Brain microvascular endothelial cell (primary cell): ENCODE measurements around the gene GPR119.
"Not testable (repeated sequence)": the region's sequence is repeated elsewhere in the genome, so short reads cannot be mapped to it uniquely, and the experiment has no call there.

Experiments
- DNase-seq: peaks from one replicate; pipeline ENCODE4 v3.0.0-alpha.2; 2020
- H3K27ac ChIP-seq: fragments of 250-450 bp; sonication (Bioruptor Pico); 2 replicates; pipeline ENCODE4 v1.5.1; 2020; ENCODE audit warnings: mild to moderate bottlenecking, moderate library complexity
- H3K27me3 ChIP-seq: fragments of 250-450 bp; sonication (Bioruptor Pico); replicated peaks from 2 replicates; pipeline ENCODE4 v1.5.1; 2020; ENCODE audit warnings: mild to moderate bottlenecking
- H3K36me3 ChIP-seq: fragments of 250-450 bp; sonication (Bioruptor Pico); replicated peaks from 2 replicates; pipeline ENCODE4 v1.5.1; 2020; ENCODE audit warnings: mild to moderate bottlenecking
- H3K4me3 ChIP-seq: 2 replicates; pipeline ENCODE4 v1.5.1; 2011; ENCODE audit warnings: low read depth, mild to moderate bottlenecking, control low read depth, low read length, moderate library complexity
- CTCF ChIP-seq: IDR thresholded peaks from 2 replicates; pipeline ENCODE4 v1.5.1; 2011; ENCODE audit warnings: low read depth, mild to moderate bottlenecking, moderate library complexity, low read length, control low read depth, inconsistent platforms; ENCODE audit errors: missing control alignments
- in situ Hi-C: cut with HindIII; loops from 2 replicates; pipeline ENCODE4 v1.10.0; 2017; ENCODE audit warnings: low sequenced_read_pairs, low pct_ligation_motif_present

The GPR119 gene

GRCh38 chrX:130385520-130385919 lies at the start of gene GPR119:
TSS of gene GPR119 (minus strand) at chrX:130385674. CDS start at chrX:130385447, 227 bp downstream.
- in situ Hi-C loops, result no loop called here
- no peak within 1 kb of the TSS for H3K4me3 ChIP-seq
- H3K27me3 ChIP-seq, result no peaks in the 10 kb centered on the region
- H3K27ac ChIP-seq, result no peak within 1 kb of the TSS
- no peak for DNase-seq
- H3K36me3 ChIP-seq, result no peaks in the 10 kb centered on the region
- TF ChIP-seq CTCF, result no peak

- not testable (repeated sequence) for H3K36me3 ChIP-seq, DNase-seq
Measured at GRCh38 chrX:130429236-130429635, 43.8 kb upstream of the GPR119 start.

GRCh38 chrX:130426531-130426930 lies 41.1 kb upstream of the GPR119 start:
- H3K4me3 ChIP-seq, result no peak overlapping the region
- H3K36me3 ChIP-seq, result no peaks in the 10 kb centered on the region
- H3K27ac ChIP-seq, result no peak overlapping the region
- no peak for DNase-seq
- in situ Hi-C loops, result no loop called here
- no peak for TF ChIP-seq CTCF
- H3K27me3 ChIP-seq, result no peaks in the 10 kb centered on the region

More at GRCh38 chrX:130429236-130429635, 43.8 kb upstream of the GPR119 start:
- H3K27ac ChIP-seq, H3K27me3 ChIP-seq, in situ Hi-C loops, H3K4me3 ChIP-seq: not testable (repeated sequence)

GRCh38 chrX:130419263-130419662 lies 33.8 kb upstream of the GPR119 start:
- DNase-seq, result no peak
- TF ChIP-seq CTCF, result no peak
- no peaks in the 10 kb centered on the region for H3K27me3 ChIP-seq
- no peaks in the 10 kb centered on the region for H3K36me3 ChIP-seq
- in situ Hi-C loops, result no loop called here
- H3K4me3 ChIP-seq, result no peak overlapping the region
- no peak overlapping the region for H3K27ac ChIP-seq

GRCh38 chrX:130418740-130419139 lies 33.3 kb upstream of the GPR119 start:
- no peak for DNase-seq
- in situ Hi-C loops, result no loop called here
- Histone ChIP-seq H3K27ac (no peak overlapping the region), H3K36me3 (no peaks in the 10 kb centered on the region), H3K4me3 (no peak overlapping the region), H3K27me3 (no peaks in the 10 kb centered on the region)
- no peak for TF ChIP-seq CTCF

- Histone ChIP-seq H3K27me3 (no peaks in the 10 kb centered on the region), H3K27ac (no peak overlapping the region), H3K4me3 (no peak overlapping the region), H3K36me3 (no peaks in the 10 kb centered on the region)
- no peak for DNase-seq
- TF ChIP-seq CTCF, result no peak
- in situ Hi-C loops, result no loop called here
Measured at GRCh38 chrX:130418066-130418465, 32.6 kb upstream of the GPR119 start.
